A549 treated with ZK216348 at 1 μM for 4 hours (cell line): ENCODE measurements around the gene CPA3. TPM values are rescaled to one million over a fixed set of nuclear protein-coding genes. Genes with fewer than 3 reads are reported as not detected.

Experiments used
- total RNA-seq: library from RNA; stranded (reverse); fragments of 200-300 nt; extraction: Qiagen RNA extraction; gene quantifications from 5 replicates; pipeline ENCODE4 v1.2.3, GENCODE V29; 2022; ENCODE audit warnings: low read depth

The CPA3 gene, protein sequence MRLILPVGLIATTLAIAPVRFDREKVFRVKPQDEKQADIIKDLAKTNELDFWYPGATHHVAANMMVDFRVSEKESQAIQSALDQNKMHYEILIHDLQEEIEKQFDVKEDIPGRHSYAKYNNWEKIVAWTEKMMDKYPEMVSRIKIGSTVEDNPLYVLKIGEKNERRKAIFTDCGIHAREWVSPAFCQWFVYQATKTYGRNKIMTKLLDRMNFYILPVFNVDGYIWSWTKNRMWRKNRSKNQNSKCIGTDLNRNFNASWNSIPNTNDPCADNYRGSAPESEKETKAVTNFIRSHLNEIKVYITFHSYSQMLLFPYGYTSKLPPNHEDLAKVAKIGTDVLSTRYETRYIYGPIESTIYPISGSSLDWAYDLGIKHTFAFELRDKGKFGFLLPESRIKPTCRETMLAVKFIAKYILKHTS
- not detected in 5 replicates for total RNA-seq

DNA sequence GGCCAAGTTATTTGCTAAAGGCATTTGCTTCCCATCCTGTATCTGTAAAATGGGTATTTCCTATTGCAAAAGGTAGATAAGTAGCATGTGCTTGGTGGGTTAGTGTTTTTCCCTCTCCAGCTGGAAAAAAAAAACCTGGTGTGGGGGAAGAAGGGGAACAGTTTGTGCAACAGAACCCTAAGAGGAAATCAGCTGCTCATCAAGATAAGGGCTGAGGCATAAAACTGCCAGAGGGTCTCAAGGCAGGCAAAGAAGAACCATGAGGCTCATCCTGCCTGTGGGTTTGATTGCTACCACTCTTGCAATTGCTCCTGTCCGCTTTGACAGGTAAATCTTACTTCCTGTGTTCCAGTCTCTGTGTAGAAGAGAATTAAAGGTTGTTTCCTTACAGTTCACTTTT lies at the start of gene CPA3:
CPA3 (plus strand) TSS at position 248 of the 400 bp plus-strand sequence; CDS start at position 260, 12 bp downstream.

DNA sequence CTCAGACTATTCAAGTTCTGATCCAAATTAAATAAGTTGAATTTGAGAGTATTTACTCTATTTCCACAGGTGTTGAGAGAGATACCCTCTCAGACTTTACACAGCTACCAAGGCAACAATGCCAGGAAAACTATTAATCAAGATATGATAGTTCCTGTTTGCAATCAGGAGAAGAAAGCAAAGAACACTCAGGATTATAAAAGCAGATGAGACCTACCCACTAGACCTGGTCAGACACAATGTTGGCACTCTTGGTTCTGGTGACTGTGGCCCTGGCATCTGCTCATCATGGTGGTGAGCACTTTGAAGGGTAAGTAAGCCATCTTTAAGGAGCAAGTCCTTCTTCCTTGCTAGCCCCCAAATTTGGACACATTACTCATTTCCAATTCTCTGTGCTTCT lies 37.5 kb upstream of the CPA3 start, which contains the start of gene CPB1:
CPB1 (plus strand) TSS at position 227 of the 400 bp plus-strand sequence; CDS start at position 240, 13 bp downstream.

Other genes with a start within 250 kb of the CPA3 start
- 0.19 to 0.68 TPM (median 0.54 TPM) in 5 replicates for gene AGTR1, start 167.4 kb upstream of the CPA3 start, total RNA-seq
- not detected in 5 replicates for gene CPB1, start 37.5 kb upstream of the CPA3 start, total RNA-seq
- gene GYG1, start 126.2 kb downstream of the CPA3 start, total RNA-seq, result 32.6 to 36.9 TPM (median 33.2 TPM) in 5 replicates
- 10.4 to 20.0 TPM (median 16.6 TPM) in 5 replicates for gene HLTF, start 221.2 kb downstream of the CPA3 start, total RNA-seq